T-helper 17 cell (primary cell): ENCODE results near the gene IL33. TPM values are rescaled to one million over a fixed set of nuclear protein-coding genes. Genes with fewer than 3 reads are reported as not detected.

Experiments used
- ATAC-seq: fragments of 150-1000 bp; cut with Tn5 transposase; 2 replicates; pipeline ENCODE4 v1.10.0; 2021; ENCODE audit warnings: mild to moderate bottlenecking, moderate library complexity
- DNase-seq, 3 donors: peaks; one replicate each; pipeline versions ENCODE4 v3.0.0 to v3.0.0-alpha.2; 2020 to 2021
- H3K9me3 ChIP-seq: one replicate; pipeline ENCODE4 v1.7.0; 2013; ENCODE audit warnings: low read length, mild to moderate bottlenecking; ENCODE audit not compliant: control insufficient read depth, poor library complexity, severe bottlenecking
- H3K27ac Mint-ChIP-seq: one replicate; pipeline ENCODE4 v1.8.0; 2022; ENCODE audit warnings: mild to moderate bottlenecking, moderate library complexity, mixed read lengths
- H3K27me3 Mint-ChIP-seq: one replicate; pipeline ENCODE4 v1.8.0; 2022; ENCODE audit warnings: mixed read lengths
- H3K36me3 Mint-ChIP-seq: one replicate; pipeline ENCODE4 v1.8.0; 2022; ENCODE audit warnings: low read depth, mixed read lengths
- H3K4me1 Mint-ChIP-seq: one replicate; pipeline ENCODE4 v1.8.0; 2022; ENCODE audit warnings: mild to moderate bottlenecking, mixed read lengths
- H3K4me3 Mint-ChIP-seq: one replicate; pipeline ENCODE4 v1.8.0; 2022; ENCODE audit warnings: mild to moderate bottlenecking, moderate library complexity, mixed read lengths
- total RNA-seq, 4 donors: library from RNA in 2 of 4; stranded (reverse) in 2 of 4; gene quantifications; one replicate each; pipeline ENCODE4 v1.2.3 and lab custom pipeline; 2022 to 2026

IL33 gene
- total RNA-seq, 2 donors from 2014 or later: not detected

DNA sequence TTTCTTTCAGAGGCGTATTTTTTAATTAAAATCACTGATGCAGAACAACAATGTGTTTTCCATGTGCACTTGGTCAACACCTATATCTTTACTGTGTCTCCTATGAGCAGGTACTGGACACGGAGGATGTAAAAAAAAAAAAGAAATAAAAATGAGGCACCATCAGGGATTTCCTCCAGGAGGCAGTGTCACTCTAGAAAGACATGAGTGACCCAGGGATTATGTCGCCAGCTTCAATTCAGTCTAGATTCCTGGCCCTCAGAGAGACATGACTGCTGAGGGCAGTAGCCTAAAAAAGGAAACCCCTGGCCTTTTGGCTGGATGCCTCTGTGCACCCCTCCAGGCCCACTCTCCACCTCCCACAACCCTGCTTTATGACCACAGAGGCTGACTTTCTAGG is 18.3 kb upstream of the IL33 start:
- ATAC-seq (no peak), DNase-seq (no peak)
- peaks cover 4% of the 10 kb centered on the region for H3K4me1 Mint-ChIP-seq
- no peak overlapping the region for H3K27ac Mint-ChIP-seq
- H3K36me3 Mint-ChIP-seq: peaks cover 3% of the 10 kb centered on the region
- peaks cover 67% of the 10 kb centered on the region for H3K27me3 Mint-ChIP-seq
- H3K9me3 ChIP-seq: no peaks in the 10 kb centered on the region
- H3K4me3 Mint-ChIP-seq: no peak overlapping the region

DNA sequence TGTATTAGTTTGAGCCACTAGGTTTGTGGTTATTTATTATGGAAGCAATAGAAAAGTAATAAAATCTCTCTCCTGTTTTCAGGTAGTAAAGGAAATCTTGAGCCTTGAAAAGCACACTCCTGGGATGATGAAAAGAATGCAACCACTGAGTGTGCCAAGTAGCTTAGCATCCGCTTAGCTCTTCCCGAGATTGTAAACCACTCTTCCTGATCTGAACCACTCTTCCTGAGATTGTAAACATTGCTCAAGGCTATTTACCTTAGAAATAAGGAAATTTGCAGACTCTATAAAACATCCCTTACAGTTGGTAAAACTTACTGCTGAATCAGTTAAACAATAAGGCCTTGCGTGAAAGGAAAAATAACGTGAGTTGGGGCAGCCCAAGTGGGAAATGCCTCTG is 17.4 kb upstream of the IL33 start:
- no peaks in the 10 kb centered on the region for H3K9me3 ChIP-seq
- ATAC-seq: no peak
- Mint-ChIP-seq H3K27ac (no peak overlapping the region), H3K27me3 (peaks cover 62% of the 10 kb centered on the region), H3K4me1 (peaks cover 4% of the 10 kb centered on the region), H3K4me3 (no peak overlapping the region), H3K36me3 (peaks cover 3% of the 10 kb centered on the region)
- no peak for DNase-seq

DNA sequence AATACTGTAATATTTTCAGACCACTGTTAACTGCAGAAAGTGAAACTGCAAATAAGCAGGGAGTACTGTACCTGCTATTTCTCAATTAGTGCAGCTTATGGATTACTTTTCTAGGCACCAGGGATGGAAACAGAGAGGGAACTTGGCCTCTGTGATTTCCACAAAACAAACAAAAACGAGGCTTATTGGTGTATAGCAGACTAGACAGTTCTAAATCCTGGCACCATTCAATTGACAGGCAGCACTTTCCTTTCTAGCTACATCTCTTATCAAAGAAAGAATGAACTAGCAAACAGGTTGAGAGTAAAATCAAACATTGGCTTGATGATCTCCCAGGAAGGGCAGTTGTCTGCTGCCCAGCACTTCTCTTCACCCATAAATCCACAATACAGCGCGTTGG is 16.0 kb upstream of the IL33 start:
- ATAC-seq: no peak
- Mint-ChIP-seq H3K4me1 (peaks cover 4% of the 10 kb centered on the region), H3K27me3 (peaks cover 65% of the 10 kb centered on the region), H3K36me3 (no peaks in the 10 kb centered on the region), H3K27ac (no peak overlapping the region), H3K4me3 (no peak overlapping the region)
- no peaks in the 10 kb centered on the region for H3K9me3 ChIP-seq
- DNase-seq: no peak

DNA sequence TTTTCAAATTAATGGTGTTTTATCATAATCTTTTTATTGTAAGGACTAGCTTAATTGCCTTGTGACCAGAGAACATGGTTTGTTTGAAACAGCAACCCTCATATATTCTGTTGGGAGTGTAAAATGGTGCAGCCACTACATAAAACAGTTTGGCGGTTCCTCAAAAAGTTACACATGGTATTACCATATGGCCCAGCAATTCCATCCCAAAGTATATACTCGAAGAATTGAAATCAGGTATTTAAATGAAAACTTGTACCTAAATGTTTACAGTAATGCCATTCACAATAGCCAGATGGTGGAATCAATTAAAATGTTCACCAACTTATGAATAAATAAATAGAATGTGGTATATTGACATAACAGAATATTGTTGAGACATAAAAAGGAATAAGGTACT is 14.8 kb upstream of the IL33 start:
- Mint-ChIP-seq H3K36me3 (no peaks in the 10 kb centered on the region), H3K27me3 (peaks cover 55% of the 10 kb centered on the region), H3K27ac (no peak overlapping the region), H3K4me1 (peaks cover 2% of the 10 kb centered on the region), H3K4me3 (no peak overlapping the region)
- no peaks in the 10 kb centered on the region for H3K9me3 ChIP-seq
- ATAC-seq: no peak
- no peak for DNase-seq

DNA sequence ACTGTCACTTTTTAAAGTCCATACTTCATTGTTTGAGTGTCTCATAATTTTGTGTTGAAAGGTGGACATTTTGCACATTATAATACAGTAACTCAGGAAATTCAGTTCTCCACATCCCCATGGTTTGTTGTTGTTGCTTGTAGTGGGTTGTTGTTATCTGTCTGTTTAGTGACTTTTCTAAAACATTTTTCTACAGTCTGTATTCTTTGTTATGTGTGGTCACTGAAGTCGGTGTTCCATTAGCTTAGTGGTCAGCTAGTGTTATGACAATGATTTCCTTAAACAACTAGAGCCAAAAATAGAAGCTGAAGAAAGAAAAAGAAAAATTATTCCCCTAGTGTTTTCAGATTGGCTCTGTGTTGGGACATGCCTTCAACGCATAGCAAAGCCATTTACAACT is 5.6 kb upstream of the IL33 start:
- no peaks in the 10 kb centered on the region for H3K36me3 Mint-ChIP-seq
- H3K9me3 ChIP-seq: no peaks in the 10 kb centered on the region
- ATAC-seq (no peak), DNase-seq (no peak)
- no peak overlapping the region for H3K4me3 Mint-ChIP-seq
- H3K27me3 Mint-ChIP-seq: peaks cover 6% of the 10 kb centered on the region
- no peaks in the 10 kb centered on the region for H3K4me1 Mint-ChIP-seq
- H3K27ac Mint-ChIP-seq: no peak overlapping the region

DNA sequence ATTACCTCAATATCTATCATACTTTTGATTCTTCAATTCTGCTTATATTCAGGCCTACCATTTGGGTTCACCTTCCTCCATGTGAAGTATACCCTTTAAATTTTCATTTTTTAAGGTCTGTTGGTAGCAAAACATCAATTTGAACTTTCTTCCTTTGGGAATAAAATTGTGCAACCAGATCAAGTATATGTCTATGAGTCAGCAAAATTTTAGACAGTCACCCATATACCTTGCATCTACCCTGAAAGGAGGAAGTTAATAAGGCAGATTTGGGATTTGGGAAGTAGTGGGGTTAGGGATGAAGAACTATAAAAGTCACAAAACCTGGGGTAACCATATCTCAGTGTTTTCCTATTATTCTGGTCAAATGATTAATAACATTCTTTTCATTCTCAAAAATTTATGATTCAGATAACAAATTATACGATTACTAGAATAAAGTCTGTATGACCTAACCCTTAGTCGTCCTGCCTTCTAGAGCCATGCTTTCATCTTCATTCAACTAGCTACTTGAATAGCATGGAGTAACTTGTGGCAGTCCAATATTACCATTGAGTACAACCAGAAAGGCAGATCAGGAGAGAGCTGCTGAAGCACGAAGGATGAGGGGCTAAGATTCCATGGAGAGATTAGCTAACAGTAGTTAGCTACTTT is 2.8 kb upstream of the IL33 start:
- Mint-ChIP-seq H3K27me3 (peaks cover 27% of the 10 kb centered on the region), H3K4me1 (peaks cover 2% of the 10 kb centered on the region), H3K4me3 (no peak overlapping the region), H3K27ac (no peak overlapping the region), H3K36me3 (no peaks in the 10 kb centered on the region)
- no peaks in the 10 kb centered on the region for H3K9me3 ChIP-seq
- ATAC-seq (no peak), DNase-seq (no peak)

DNA sequence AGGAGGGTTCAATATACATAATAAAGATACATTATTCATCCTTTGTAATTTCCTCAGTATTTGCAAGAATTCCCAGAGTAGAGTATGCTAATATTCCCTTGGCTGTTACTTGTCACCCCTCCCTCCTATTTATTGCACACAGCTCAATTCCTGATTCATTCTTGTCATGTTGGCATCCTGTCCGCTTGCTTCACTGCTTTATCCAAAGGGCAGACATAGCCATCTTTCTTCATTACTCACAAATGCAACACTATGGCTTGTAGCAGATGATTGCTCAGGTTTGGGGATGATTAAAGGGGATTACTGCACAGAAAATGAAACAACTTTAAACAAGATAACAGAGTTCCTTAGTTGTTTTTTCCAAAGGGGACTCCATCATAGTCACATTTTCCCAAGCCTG is 1.2 kb upstream of the IL33 start:
- ATAC-seq: no peak
- no peak for DNase-seq
- Mint-ChIP-seq H3K27ac (no peak overlapping the region), H3K27me3 (peaks cover 37% of the 10 kb centered on the region), H3K4me3 (no peak overlapping the region), H3K4me1 (peaks cover 3% of the 10 kb centered on the region), H3K36me3 (no peaks in the 10 kb centered on the region)
- no peaks in the 10 kb centered on the region for H3K9me3 ChIP-seq

DNA sequence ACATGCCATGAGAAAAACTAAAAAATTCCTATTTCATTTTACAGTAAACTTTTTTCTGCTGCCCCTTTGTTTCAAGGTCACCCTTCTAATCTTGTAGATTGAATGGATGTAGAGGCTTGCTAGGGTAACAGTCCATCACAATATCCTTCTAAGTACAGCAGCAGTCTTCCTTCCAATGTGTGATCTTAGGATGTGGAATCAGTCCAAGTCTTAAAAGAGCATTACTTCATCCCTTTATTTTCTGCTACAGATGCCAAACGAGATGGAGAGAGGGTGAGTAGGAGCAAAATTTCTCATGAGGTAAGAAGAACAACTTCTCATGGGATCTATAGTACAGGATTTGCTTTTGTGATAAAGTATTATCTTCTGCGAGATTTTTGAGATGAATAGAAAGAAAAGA is 704 bp upstream of the IL33 start:
- Mint-ChIP-seq H3K36me3 (no peaks in the 10 kb centered on the region), H3K4me3 (no peak overlapping the region), H3K27me3 (peaks cover 42% of the 10 kb centered on the region), H3K27ac (no peak overlapping the region), H3K4me1 (peaks cover 3% of the 10 kb centered on the region)
- no peaks in the 10 kb centered on the region for H3K9me3 ChIP-seq
- DNase-seq (no peak), ATAC-seq (no peak)

DNA sequence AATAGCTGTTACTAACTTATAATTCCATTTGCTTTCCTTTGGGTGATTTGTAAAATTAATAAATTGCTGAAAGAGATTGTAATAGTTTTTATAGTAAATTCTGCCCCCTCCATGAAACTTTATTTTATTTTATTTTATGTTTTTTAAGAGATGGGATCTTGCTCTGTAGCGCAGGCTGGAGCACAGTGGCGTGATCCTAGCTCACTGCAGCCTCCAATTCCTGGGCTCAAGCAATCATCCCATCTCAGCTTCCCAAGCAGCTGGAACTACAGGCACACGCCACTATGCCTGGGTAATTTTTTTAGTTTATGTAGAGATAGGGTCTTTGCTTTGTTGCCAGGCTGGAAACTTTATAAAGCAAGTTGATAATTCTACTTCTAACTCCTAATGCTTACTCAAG is 395 bp downstream of the IL33 start:
- H3K36me3 Mint-ChIP-seq: no peaks in the 10 kb centered on the region
- DNase-seq (no peak), ATAC-seq (no peak)
- peaks cover 46% of the 10 kb centered on the region for H3K27me3 Mint-ChIP-seq
- no peak overlapping the region for H3K27ac Mint-ChIP-seq
- H3K9me3 ChIP-seq: no peaks in the 10 kb centered on the region
- H3K4me1 Mint-ChIP-seq: peaks cover 3% of the 10 kb centered on the region
- no peak overlapping the region for H3K4me3 Mint-ChIP-seq

DNA sequence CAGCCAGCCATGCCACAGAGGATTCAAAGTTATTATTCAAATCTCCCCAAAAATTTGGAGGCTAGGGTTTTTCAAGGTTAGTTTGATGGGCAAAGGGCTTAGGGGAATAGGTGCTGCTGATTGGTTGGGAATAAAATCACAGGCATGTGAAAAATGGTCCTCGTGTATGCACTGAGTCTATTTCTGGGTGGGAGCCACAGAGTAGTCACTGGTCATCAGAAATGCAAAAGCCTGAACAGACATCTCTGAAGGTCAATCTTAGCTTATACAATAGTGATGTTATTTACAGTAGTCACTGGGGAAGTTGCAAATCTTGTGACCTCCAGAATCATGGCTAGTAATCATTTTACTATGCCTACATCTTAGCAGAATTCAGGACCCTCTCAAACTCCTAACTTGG is 1.3 kb downstream of the IL33 start:
- no peaks in the 10 kb centered on the region for H3K9me3 ChIP-seq
- Mint-ChIP-seq H3K36me3 (no peaks in the 10 kb centered on the region), H3K4me1 (peaks cover 3% of the 10 kb centered on the region), H3K4me3 (no peak overlapping the region), H3K27ac (no peak overlapping the region), H3K27me3 (peaks cover 50% of the 10 kb centered on the region)
- no peak for ATAC-seq
- no peak for DNase-seq

DNA sequence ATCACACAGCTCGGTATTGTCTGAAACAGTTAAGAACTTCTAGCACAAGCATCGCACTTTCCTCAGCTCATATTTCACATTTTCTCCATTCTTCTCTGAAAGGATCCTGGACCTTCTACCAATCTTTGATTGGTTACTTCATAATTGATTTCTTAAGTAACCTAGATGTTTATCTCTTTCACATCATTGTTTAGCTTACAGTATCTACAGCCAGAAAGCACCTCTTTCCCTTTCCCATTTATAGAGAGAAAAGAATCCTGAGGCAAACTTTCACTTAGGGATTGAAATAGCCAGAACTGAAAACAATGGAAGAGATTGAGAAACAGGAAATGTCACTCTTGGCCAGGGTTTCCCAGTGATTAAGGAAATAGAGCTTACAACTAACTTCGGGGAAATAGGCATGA is 2.5 kb downstream of the IL33 start:
- H3K36me3 Mint-ChIP-seq: no peaks in the 10 kb centered on the region

DNA sequence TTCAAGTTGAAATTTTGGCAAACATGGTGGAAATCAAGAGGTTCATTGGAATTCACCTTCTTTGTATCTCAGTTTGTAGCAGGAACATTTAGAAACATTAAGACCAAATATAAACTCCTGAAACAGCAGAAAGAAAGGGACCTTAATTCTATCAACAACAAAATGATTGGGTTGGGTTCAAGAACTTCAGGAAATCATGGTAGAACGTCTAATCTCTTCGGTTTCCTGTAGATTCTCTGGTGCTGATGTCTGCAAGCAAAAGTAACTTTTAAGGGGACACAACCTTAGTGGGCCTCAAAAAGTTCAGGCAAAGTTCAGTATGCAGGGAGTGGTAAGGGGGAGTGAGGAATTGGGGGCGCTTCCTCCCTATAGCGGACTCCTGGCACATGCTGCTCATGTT is 3.4 kb downstream of the IL33 start:
- DNase-seq: no peak
- H3K36me3 Mint-ChIP-seq: no peaks in the 10 kb centered on the region
- ATAC-seq: no peak
- H3K27me3 Mint-ChIP-seq: peaks cover 51% of the 10 kb centered on the region
- H3K9me3 ChIP-seq: no peaks in the 10 kb centered on the region
- H3K27ac Mint-ChIP-seq: no peak overlapping the region
- H3K4me3 Mint-ChIP-seq: no peak overlapping the region
- peaks cover 3% of the 10 kb centered on the region for H3K4me1 Mint-ChIP-seq

More for the DNA sequence above, 2.5 kb downstream of the IL33 start:
- H3K9me3 ChIP-seq: no peaks in the 10 kb centered on the region
- peaks cover 3% of the 10 kb centered on the region for H3K4me1 Mint-ChIP-seq
- H3K27ac Mint-ChIP-seq: no peak overlapping the region
- peaks cover 51% of the 10 kb centered on the region for H3K27me3 Mint-ChIP-seq
- ATAC-seq (no peak), DNase-seq (no peak)
- no peak overlapping the region for H3K4me3 Mint-ChIP-seq

DNA sequence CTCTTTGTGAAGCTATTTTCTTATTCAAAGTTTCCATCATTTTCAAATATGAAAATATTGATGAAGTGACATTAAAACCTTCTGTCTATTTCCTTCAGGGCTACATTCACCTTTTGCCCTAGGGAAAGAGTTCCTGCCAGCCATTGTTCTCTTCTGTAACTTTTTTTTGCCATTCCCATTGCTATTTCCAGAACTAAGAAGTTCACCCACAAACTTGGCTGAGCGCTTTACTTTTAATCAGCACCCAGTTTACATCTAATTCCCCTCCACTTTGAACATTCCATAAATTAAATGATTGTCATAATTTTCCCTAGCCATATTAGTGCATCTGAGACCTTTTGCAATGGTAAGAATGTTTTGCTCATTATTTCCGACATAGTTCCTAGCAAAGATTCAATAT is 4.4 kb downstream of the IL33 start:
- no peaks in the 10 kb centered on the region for H3K36me3 Mint-ChIP-seq

DNA sequence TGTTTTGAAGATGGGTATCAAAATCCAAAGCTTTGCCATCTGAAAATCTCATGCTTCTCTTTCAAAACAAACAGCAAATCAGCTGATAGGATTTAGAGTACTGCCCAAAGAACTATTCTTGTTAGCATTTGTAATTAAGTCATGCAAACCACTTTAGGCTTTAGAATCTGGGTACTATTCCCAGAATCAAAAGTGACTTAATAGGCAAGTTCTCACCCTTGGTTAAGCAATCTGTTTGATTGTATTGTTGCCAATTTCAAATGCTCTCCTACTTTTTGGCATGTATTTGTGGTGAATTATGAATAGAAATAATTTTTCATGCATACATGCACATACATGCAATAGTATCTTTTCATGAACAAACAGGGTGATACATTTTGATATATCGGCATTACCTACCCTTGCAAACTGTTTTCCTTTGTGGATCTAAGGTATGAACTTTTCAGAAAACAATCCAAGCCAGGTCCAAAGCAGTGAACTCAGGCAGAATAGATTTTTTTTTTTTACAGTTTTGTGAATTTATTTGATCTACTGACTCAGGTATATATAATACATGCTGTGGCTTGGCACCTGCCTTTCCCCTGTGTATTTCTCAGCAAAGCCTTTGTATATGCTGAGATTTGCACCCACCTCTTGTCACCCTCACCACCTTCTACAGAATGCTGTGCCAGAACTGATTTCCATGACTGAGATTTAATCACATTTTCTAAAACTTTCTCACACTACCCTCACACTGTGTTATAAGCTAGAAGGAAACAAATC is 9.0 kb downstream of the IL33 start:
- Mint-ChIP-seq H3K27ac (no peak overlapping the region), H3K4me3 (no peak overlapping the region), H3K27me3 (peaks cover 45% of the 10 kb centered on the region), H3K4me1 (no peaks in the 10 kb centered on the region), H3K36me3 (peaks cover 3% of the 10 kb centered on the region)
- DNase-seq: no peak
- ATAC-seq: no peak
- no peaks in the 10 kb centered on the region for H3K9me3 ChIP-seq

More for the DNA sequence above, 4.4 kb downstream of the IL33 start:
- DNase-seq (no peak), ATAC-seq (no peak)
- no peak overlapping the region for H3K27ac Mint-ChIP-seq
- peaks cover 52% of the 10 kb centered on the region for H3K27me3 Mint-ChIP-seq
- H3K4me1 Mint-ChIP-seq: peaks cover 3% of the 10 kb centered on the region
- H3K4me3 Mint-ChIP-seq: no peak overlapping the region
- no peaks in the 10 kb centered on the region for H3K9me3 ChIP-seq
